Mesothelial cell of epicardium (in vitro differentiated cells): Measurements from ENCODE around the gene RTP5. TPM values are rescaled to one million over a fixed set of nuclear protein-coding genes. Genes with fewer than 3 reads are reported as not detected.
A peak's percentile ranks its signal among the peaks of the same experiment; 100 is the strongest.
"Not testable (repeated sequence)": the region's sequence is repeated elsewhere in the genome, so short reads cannot be mapped to it uniquely, and the experiment has no call there.

Source experiments
- DNase-seq, 2 experiments: peaks; one replicate each; pipeline ENCODE4 v3.0.0; 2021; ENCODE audit warnings: low spot score in 2 of 2; ENCODE audit not compliant: unreplicated experiment in 2 of 2
- H3K27ac Mint-ChIP-seq: 2 replicates; pipeline ENCODE4 v1.8.0; 2021; ENCODE audit warnings: mixed read lengths
- H3K27me3 Mint-ChIP-seq: 2 replicates; pipeline ENCODE4 v1.8.0; 2021; ENCODE audit warnings: low read depth, mixed read lengths
- H3K36me3 Mint-ChIP-seq: 2 replicates; pipeline ENCODE4 v1.8.0; 2021; ENCODE audit warnings: mixed read lengths
- H3K4me1 Mint-ChIP-seq: 2 replicates; pipeline ENCODE4 v1.8.0; 2021; ENCODE audit warnings: mixed read lengths
- H3K4me3 Mint-ChIP-seq: 2 replicates; pipeline ENCODE4 v1.8.0; 2021; ENCODE audit warnings: mild to moderate bottlenecking, moderate library complexity, mixed read lengths
- H3K9me3 Mint-ChIP-seq: 2 replicates; pipeline ENCODE4 v1.8.0; 2021; ENCODE audit warnings: mixed read lengths
- CTCF ChIP-seq: fragments of 200-600 bp; sonication (generic); IDR thresholded peaks from one replicate; pipeline ENCODE4 v1.5.0; 2021; ENCODE audit warnings: antibody characterized with exemption; ENCODE audit not compliant: unreplicated experiment
- total RNA-seq: library from RNA; stranded (reverse); gene quantifications from 3 replicates; pipeline ENCODE4 v1.2.1, GENCODE V29; 2021

Gene RTP5
- not detected in 3 replicates for total RNA-seq

GRCh38 chr2:241869087-241869961 is at the start of gene RTP5:
Gene RTP5 (plus strand): TSS chr2:241869729. CDS start chr2:241869757, 28 bp downstream.
- no peak for TF ChIP-seq CTCF
- no peaks in the 10 kb centered on the region for H3K36me3 Mint-ChIP-seq
- no peak for DNase-seq

GRCh38 chr2:241819947-241820624 is 49.4 kb upstream of the RTP5 start:
- H3K36me3 Mint-ChIP-seq, H3K27me3 Mint-ChIP-seq, H3K4me1 Mint-ChIP-seq, H3K27ac Mint-ChIP-seq, H3K4me3 Mint-ChIP-seq: not testable (repeated sequence)
- peak in 1 of 2 experiments; percentile 36 for DNase-seq
- H3K9me3 Mint-ChIP-seq: peaks cover 15% of the 10 kb centered on the region

More at GRCh38 chr2:241869087-241869961, at the start of gene RTP5:
- Mint-ChIP-seq H3K4me1 (peaks cover 2% of the 10 kb centered on the region), H3K9me3 (peaks cover 1% of the 10 kb centered on the region), H3K4me3 (no peak within 1 kb of the TSS), H3K27me3 (peaks cover 32% of the 10 kb centered on the region), H3K27ac (no peak within 1 kb of the TSS)

GRCh38 chr2:241820625-241821384 is 48.7 kb upstream of the RTP5 start:
- no peak for TF ChIP-seq CTCF
- Mint-ChIP-seq H3K4me1 (peaks cover 4% of the 10 kb centered on the region), H3K9me3 (peaks cover 20% of the 10 kb centered on the region), H3K4me3 (no peak overlapping the region), H3K27me3 (peaks cover 2% of the 10 kb centered on the region), H3K36me3 (peaks cover 2% of the 10 kb centered on the region), H3K27ac (no peak overlapping the region)
- DNase-seq: peak in 1 of 2 experiments; percentile 37

GRCh38 chr2:241821460-241822263 is 47.9 kb upstream of the RTP5 start:
- no peak for TF ChIP-seq CTCF
- Mint-ChIP-seq H3K4me1 (peaks cover 4% of the 10 kb centered on the region), H3K36me3 (peaks cover 2% of the 10 kb centered on the region), H3K4me3 (no peak overlapping the region), H3K9me3 (peaks cover 23% of the 10 kb centered on the region), H3K27ac (no peak overlapping the region), H3K27me3 (peaks cover 2% of the 10 kb centered on the region)
- DNase-seq: peak in 1 of 2 experiments; percentile 34

GRCh38 chr2:241822264-241822623 is 47.3 kb upstream of the RTP5 start:
- Mint-ChIP-seq H3K9me3 (peaks cover 29% of the 10 kb centered on the region), H3K27ac (peak overlapping the region; percentile 18), H3K4me1 (peaks cover 4% of the 10 kb centered on the region), H3K27me3 (peaks cover 2% of the 10 kb centered on the region), H3K36me3 (peaks cover 2% of the 10 kb centered on the region), H3K4me3 (no peak overlapping the region)
- no peak for TF ChIP-seq CTCF
- no peak for DNase-seq

- not testable (repeated sequence) for H3K27ac Mint-ChIP-seq, H3K4me1 Mint-ChIP-seq, DNase-seq, H3K27me3 Mint-ChIP-seq, H3K36me3 Mint-ChIP-seq, H3K4me3 Mint-ChIP-seq
- peaks cover 37% of the 10 kb centered on the region for H3K9me3 Mint-ChIP-seq
Observed at GRCh38 chr2:241823531-241824437, 45.7 kb upstream of the RTP5 start.
